Uterus (tissue), 4 donors: Measurements from ENCODE around the gene LRP8. TPM values are rescaled to one million over a fixed set of nuclear protein-coding genes. Genes with fewer than 3 reads are reported as not detected.

ENCODE experiments used
- DNase-seq, 2 donors: peaks; one replicate each; pipeline ENCODE4 v3.0.0-alpha.2; 2019 to 2020
- H3K27ac ChIP-seq, 2 donors: fragments of 200-600 bp; sonication (generic); 1 replicate in 1 of 2; 2 replicates in 1 of 2; pipeline ENCODE4 v1.5.1; 2016 to 2018
- H3K27me3 ChIP-seq, 2 donors: fragments of 200-600 bp; sonication (generic); one replicate each; pipeline ENCODE4 v1.5.1; 2018 to 2019; ENCODE audit warnings: control low read depth in 1 of 2
- H3K36me3 ChIP-seq, 2 donors: fragments of 200-600 bp; sonication (generic); one replicate each; pipeline ENCODE4 v1.5.1; 2019; ENCODE audit warnings: control low read depth in 1 of 2
- H3K4me1 ChIP-seq, 2 donors: fragments of 200-600 bp; sonication (generic); one replicate each; pipeline ENCODE4 v1.5.1; 2018 to 2019; ENCODE audit warnings: control low read depth in 1 of 2
- H3K4me3 ChIP-seq, 2 donors: fragments of 200-600 bp; sonication (generic); 1 replicate in 1 of 2; 2 replicates in 1 of 2; pipeline ENCODE4 v1.5.1; 2018 to 2019; ENCODE audit warnings: mild to moderate bottlenecking in 1 of 2
- H3K9me3 ChIP-seq, 2 donors: fragments of 200-600 bp; sonication (generic); one replicate each; pipeline ENCODE4 v1.5.1; 2019; ENCODE audit warnings: control low read depth in 1 of 2
- CTCF ChIP-seq, 4 experiments: fragments of 200-600 bp in 2 of 4; fragments of 450-650 bp in 2 of 4; sonication (generic) in 2 of 4; IDR thresholded peaks; one replicate each; pipeline ENCODE4 v1.5.1; 2016 to 2019; ENCODE audit warnings: antibody characterized with exemption in 4 of 4, mild to moderate bottlenecking in 2 of 4, moderate library complexity in 1 of 4
- POLR2A ChIP-seq, 2 donors: fragments of 450-650 bp; IDR thresholded peaks; one replicate each; pipeline ENCODE4 v1.6.1; 2016; ENCODE audit warnings: antibody characterized with exemption in 2 of 2, mild to moderate bottlenecking in 1 of 2, moderate library complexity in 1 of 2
- intact Hi-C: fragments of 100-400 bp; cut with DNase I; formaldehyde crosslinking; loops from one replicate; pipeline ENCODE4 v1.15.1; 2023; ENCODE audit warnings: low total_unique reads
- total RNA-seq, 4 donors: library from RNA; depleted of rRNA in 3 of 4; stranded (reverse); fragments of >200 nt in 3 of 4; gene quantifications; one replicate each; pipeline versions ENCODE4 v1.1.0 to v1.2.4, GENCODE V29; 2014 to 2023
- donor health status: DM: yes; HTN: yes; CAD: no.

Gene LRP8
- total RNA-seq, 4 donors from 2014 or later = 1.5 to 15.3 (median 8.5) TPM

GRCh38 chr1:53249706-53250105 is 78.2 kb downstream of the LRP8 start:
- H3K27me3 ChIP-seq = no peaks in the 10 kb centered on the region
- no peak for TF ChIP-seq CTCF (IDR thresholded peaks at IDR 0.05)
- TF ChIP-seq POLR2A (IDR thresholded peaks at IDR 0.05) = no peak
- no peak overlapping the region for H3K4me3 ChIP-seq
- H3K4me1 ChIP-seq = no peaks in the 10 kb centered on the region
- no peak for DNase-seq
- no peaks in the 10 kb centered on the region for H3K36me3 ChIP-seq
- H3K27ac ChIP-seq = no peak overlapping the region
- intact Hi-C loops = no loop called here
- no peaks in the 10 kb centered on the region for H3K9me3 ChIP-seq

GRCh38 chr1:53246261-53247134 is 81.4 kb downstream of the LRP8 start:
- Histone ChIP-seq H3K27ac (no peak overlapping the region), H3K4me1 (no peaks in the 10 kb centered on the region), H3K36me3 (no peaks in the 10 kb centered on the region), H3K9me3 (no peaks in the 10 kb centered on the region), H3K27me3 (no peaks in the 10 kb centered on the region), H3K4me3 (no peak overlapping the region)
- intact Hi-C loops = no loop called here
- DNase-seq = no peak
- no peak for TF ChIP-seq POLR2A (IDR thresholded peaks at IDR 0.05)
- no peak for TF ChIP-seq CTCF (IDR thresholded peaks at IDR 0.05)

GRCh38 chr1:53244141-53244540 is 83.7 kb downstream of the LRP8 start:
- Histone ChIP-seq H3K36me3 (no peaks in the 10 kb centered on the region), H3K27ac (no peak overlapping the region), H3K27me3 (no peaks in the 10 kb centered on the region), H3K4me3 (no peak overlapping the region), H3K4me1 (no peaks in the 10 kb centered on the region), H3K9me3 (no peaks in the 10 kb centered on the region)
- no peak for DNase-seq
- intact Hi-C loops = no loop called here
- TF ChIP-seq POLR2A (IDR thresholded peaks at IDR 0.05) = no peak

GRCh38 chr1:53242381-53242780 is 85.5 kb downstream of the LRP8 start:
- Histone ChIP-seq H3K27me3 (no peaks in the 10 kb centered on the region), H3K36me3 (no peaks in the 10 kb centered on the region), H3K4me1 (no peaks in the 10 kb centered on the region), H3K27ac (no peak overlapping the region), H3K9me3 (no peaks in the 10 kb centered on the region), H3K4me3 (no peak overlapping the region)
- TF ChIP-seq POLR2A (IDR thresholded peaks at IDR 0.05) (no peak), CTCF (IDR thresholded peaks at IDR 0.05) (no peak)
- intact Hi-C loops = no loop called here
- no peak for DNase-seq

GRCh38 chr1:53241828-53242227 is 86.0 kb downstream of the LRP8 start:
- no peak for TF ChIP-seq CTCF (IDR thresholded peaks at IDR 0.05)
- no peak overlapping the region for H3K27ac ChIP-seq

More at GRCh38 chr1:53241828-53242227, 86.0 kb downstream of the LRP8 start:
- Histone ChIP-seq H3K27me3 (no peaks in the 10 kb centered on the region), H3K4me1 (peaks cover 0 to 5% of the 10 kb centered on the region in 2 donors), H3K36me3 (no peaks in the 10 kb centered on the region), H3K9me3 (no peaks in the 10 kb centered on the region), H3K4me3 (no peak overlapping the region)
- DNase-seq = no peak
- intact Hi-C loops = no loop called here
